Measurements from ENCODE around the gene TMC2. TPM values are rescaled to one million over a fixed set of nuclear protein-coding genes. Genes with fewer than 3 reads are reported as not detected.
"Not testable (repeated sequence)": the region's sequence is repeated elsewhere in the genome, so short reads cannot be mapped to it uniquely, and the experiment has no call there.

Gene TMC2
- polyA plus RNA-seq, 1 donor, result 0.10 TPM

GRCh38 chr20:2663364-2663886, 127.1 kb downstream of the TMC2 start:
- DNase-seq (ENCODE audit: low read depth), result no peak

GRCh38 chr20:2663887-2664719, 127.7 kb downstream of the TMC2 start, which contains the start of gene IDH3B:
Gene IDH3B, minus strand, starts transcription at chr20:2664216. Its CDS starts 28 bp downstream, at chr20:2664188.
- DNase-seq (ENCODE audit: low read depth), result peak; percentile 82

GRCh38 chr20:2671977-2672376, 135.6 kb downstream of the TMC2 start:
- DNase-seq (ENCODE audit: low read depth), result no peak

- no peak for DNase-seq (ENCODE audit: low read depth)
Measured at GRCh38 chr20:2672446-2672845, 136.1 kb downstream of the TMC2 start.

GRCh38 chr20:2673453-2673852, 137.1 kb downstream of the TMC2 start:
- no peak for DNase-seq (ENCODE audit: low read depth)

GRCh38 chr20:2680046-2680445, 143.7 kb downstream of the TMC2 start:
- DNase-seq (ENCODE audit: low read depth), result no peak

- not testable (repeated sequence) for DNase-seq (ENCODE audit: low read depth)
Measured at GRCh38 chr20:2682040-2682439, 145.7 kb downstream of the TMC2 start.

- not testable (repeated sequence) for DNase-seq (ENCODE audit: low read depth)
Measured at GRCh38 chr20:2684817-2685216, 148.4 kb downstream of the TMC2 start.

GRCh38 chr20:2687514-2687913, 151.1 kb downstream of the TMC2 start:
- no peak for DNase-seq (ENCODE audit: low read depth)

- no peak for DNase-seq (ENCODE audit: low read depth)
Measured at GRCh38 chr20:2688041-2688591, 151.7 kb downstream of the TMC2 start.

GRCh38 chr20:2690213-2690612, 153.8 kb downstream of the TMC2 start:
- DNase-seq (ENCODE audit: low read depth), result no peak

GRCh38 chr20:2690718-2691117, 154.3 kb downstream of the TMC2 start:
- no peak for DNase-seq (ENCODE audit: low read depth)

- no peak for DNase-seq (ENCODE audit: low read depth)
Measured at GRCh38 chr20:2691127-2691526, 154.8 kb downstream of the TMC2 start.

Other genes with a start within 250 kb of the TMC2 start
- gene TGM3, start 240.6 kb upstream of the TMC2 start, polyA plus RNA-seq (ENCODE audit: insufficient read length), result 0.25 TPM
- not detected for gene TGM6, start 155.7 kb upstream of the TMC2 start, polyA plus RNA-seq (ENCODE audit: insufficient read length)
- gene SNRPB, start 65.8 kb upstream of the TMC2 start, polyA plus RNA-seq (ENCODE audit: insufficient read length), result 86.8 TPM
- gene ZNF343, start 27.7 kb upstream of the TMC2 start, polyA plus RNA-seq (ENCODE audit: insufficient read length), result 10.5 TPM
- gene NOP56, start 116.1 kb downstream of the TMC2 start, polyA plus RNA-seq (ENCODE audit: insufficient read length), result 153 TPM
- 99.0 TPM for gene IDH3B, start 127.6 kb downstream of the TMC2 start, polyA plus RNA-seq (ENCODE audit: insufficient read length)
- 9.0 TPM for gene EBF4, start 156.2 kb downstream of the TMC2 start, polyA plus RNA-seq (ENCODE audit: insufficient read length)